ENCODE results near the gene GPR137B.
A peak's percentile ranks its signal among the peaks of the same experiment; 100 is the strongest.

GPR137B gene

DNA sequence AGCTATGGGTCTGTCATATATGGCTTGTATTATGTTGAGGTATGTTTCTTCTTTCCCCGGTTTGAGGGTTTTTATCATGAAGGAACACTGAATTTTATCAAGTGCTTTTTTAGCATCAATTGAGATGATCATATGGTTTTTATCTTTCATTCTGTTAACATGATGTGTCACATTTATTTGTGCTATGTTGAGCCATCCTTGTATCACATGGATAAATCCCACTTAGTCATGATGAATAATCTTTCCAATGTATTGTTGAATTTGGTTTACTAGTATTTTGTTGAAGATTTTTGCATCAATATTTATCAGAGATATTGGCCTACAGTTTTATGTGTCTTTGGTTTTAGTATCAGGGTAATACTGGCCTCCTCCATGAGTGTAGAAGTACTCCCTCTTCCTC is 61.7 kb downstream of the GPR137B start:
- H3K27ac ChIP-seq (ENCODE audit: extremely low read depth, low read depth, low read length) = no peak overlapping the region
- H3K36me3 ChIP-seq (ENCODE audit: control insufficient read depth in 2 of 2, insufficient read depth in 1 of 2, low read length in 2 of 2) = peaks cover 6 to 20% of the 10 kb centered on the region in 2 experiments
- POLR2A ChIA-PET = no interaction called here
- H3K4me3 ChIP-seq (ENCODE audit: low read depth, low read length) = no peak overlapping the region
- peaks cover 9% of the 10 kb centered on the region for H3K4me1 ChIP-seq (ENCODE audit: control insufficient read depth, insufficient read depth, low read length)
- TF ChIP-seq MEIS1 (CRISPR knock-in tag; IDR thresholded peaks at IDR 0.05; ENCODE audit: borderline replicate concordance) (no peak), ZNF777 (tag by site-specific recombination; IDR thresholded peaks at IDR 0.05; ENCODE audit: borderline replicate concordance) (no peak), ZNF133 (tag by site-specific recombination; IDR thresholded peaks at IDR 0.05) (no peak), ZNF335 (tag by site-specific recombination; conservative IDR thresholded peaks at IDR 0.05) (no peak), OVOL3 (tag by site-specific recombination; IDR thresholded peaks at IDR 0.05) (no peak)
- TF ChIP-seq, protein P1, sequence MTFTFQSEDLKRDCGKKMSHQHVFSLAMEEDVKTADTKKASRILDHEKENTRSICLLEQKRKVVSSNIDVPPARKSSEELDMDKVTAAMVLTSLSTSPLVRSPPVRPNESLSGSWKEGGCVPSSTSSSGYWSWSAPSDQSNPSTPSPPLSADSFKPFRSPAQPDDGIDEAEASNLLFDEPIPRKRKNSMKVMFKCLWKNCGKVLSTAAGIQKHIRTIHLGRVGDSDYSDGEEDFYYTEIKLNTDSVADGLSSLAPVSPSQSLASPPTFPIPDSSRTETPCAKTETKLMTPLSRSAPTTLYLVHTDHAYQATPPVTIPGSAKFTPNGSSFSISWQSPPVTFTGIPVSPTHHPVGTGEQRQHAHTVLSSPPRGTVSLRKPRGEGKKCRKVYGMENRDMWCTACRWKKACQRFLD (tag by site-specific recombination; IDR thresholded peaks at IDR 0.05) = no peak
- CTCF ChIA-PET = interaction anchor here (0.7 kb wide), 2 partner anchors 177 to 212 kb away, joined by 3 read pairs; no protein-coding TSS in a partner anchor
- no peaks in the 10 kb centered on the region for H3K9me3 ChIP-seq (ENCODE audit: control insufficient read depth, insufficient read depth, low read depth, low read length)

DNA sequence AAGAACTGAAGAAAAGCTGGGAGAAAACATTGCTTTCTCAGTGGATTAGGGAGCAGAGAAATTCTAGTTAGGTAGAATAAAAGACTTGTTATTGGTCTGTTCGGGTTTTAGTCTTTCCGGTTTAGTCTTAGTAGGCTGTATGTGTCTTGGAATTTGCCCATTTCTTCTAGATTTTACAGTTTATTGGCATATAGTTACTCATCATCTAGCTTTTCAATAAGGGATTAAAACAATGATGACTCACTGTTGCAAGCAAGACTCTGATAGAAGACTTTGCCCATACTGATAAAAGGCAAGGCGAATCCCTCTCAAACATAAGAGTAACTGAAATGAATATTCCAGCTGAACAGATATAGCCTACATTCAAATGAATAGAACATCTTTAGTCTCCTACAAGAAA is 62.3 kb downstream of the GPR137B start:
- POLR2A ChIA-PET = no interaction called here
- no peak overlapping the region for H3K27ac ChIP-seq (ENCODE audit: extremely low read depth, low read depth, low read length)
- H3K36me3 ChIP-seq (ENCODE audit: control insufficient read depth in 2 of 2, insufficient read depth in 1 of 2, low read length in 2 of 2) = peaks cover 6 to 20% of the 10 kb centered on the region in 2 experiments
- no peak overlapping the region for H3K4me3 ChIP-seq (ENCODE audit: low read depth, low read length)
- H3K9me3 ChIP-seq (ENCODE audit: control insufficient read depth, insufficient read depth, low read depth, low read length) = no peaks in the 10 kb centered on the region
- CTCF ChIA-PET = interaction anchor here (0.7 kb wide), 1 partner anchor 211 kb away, joined by 3 read pairs; no protein-coding TSS in a partner anchor
- H3K4me1 ChIP-seq (ENCODE audit: control insufficient read depth, insufficient read depth, low read length) = peaks cover 14% of the 10 kb centered on the region
- TF ChIP-seq, protein P2, sequence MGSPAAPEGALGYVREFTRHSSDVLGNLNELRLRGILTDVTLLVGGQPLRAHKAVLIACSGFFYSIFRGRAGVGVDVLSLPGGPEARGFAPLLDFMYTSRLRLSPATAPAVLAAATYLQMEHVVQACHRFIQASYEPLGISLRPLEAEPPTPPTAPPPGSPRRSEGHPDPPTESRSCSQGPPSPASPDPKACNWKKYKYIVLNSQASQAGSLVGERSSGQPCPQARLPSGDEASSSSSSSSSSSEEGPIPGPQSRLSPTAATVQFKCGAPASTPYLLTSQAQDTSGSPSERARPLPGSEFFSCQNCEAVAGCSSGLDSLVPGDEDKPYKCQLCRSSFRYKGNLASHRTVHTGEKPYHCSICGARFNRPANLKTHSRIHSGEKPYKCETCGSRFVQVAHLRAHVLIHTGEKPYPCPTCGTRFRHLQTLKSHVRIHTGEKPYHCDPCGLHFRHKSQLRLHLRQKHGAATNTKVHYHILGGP (tag by site-specific recombination; IDR thresholded peaks at IDR 0.05) = no peak
- TF ChIP-seq TRIM28 (IDR thresholded peaks at IDR 0.05; ENCODE audit: borderline replicate concordance, low read length) (no peak), ZBTB17 (tag by site-specific recombination; IDR thresholded peaks at IDR 0.05) (no peak), ZNF416 (tag by site-specific recombination; IDR thresholded peaks at IDR 0.05) (no peak), ZNF707 (tag by site-specific recombination; IDR thresholded peaks at IDR 0.05) (no peak), ZNF510 (tag by site-specific recombination; IDR thresholded peaks at IDR 0.05; ENCODE audit: insufficient replicate concordance) (no peak), ZNF292 (tag by site-specific recombination; IDR thresholded peaks at IDR 0.05; ENCODE audit: borderline replicate concordance, low read depth) (no peak), ZNF2 (tag by site-specific recombination; IDR thresholded peaks at IDR 0.05) (no peak)
- TF ChIP-seq, protein P3, sequence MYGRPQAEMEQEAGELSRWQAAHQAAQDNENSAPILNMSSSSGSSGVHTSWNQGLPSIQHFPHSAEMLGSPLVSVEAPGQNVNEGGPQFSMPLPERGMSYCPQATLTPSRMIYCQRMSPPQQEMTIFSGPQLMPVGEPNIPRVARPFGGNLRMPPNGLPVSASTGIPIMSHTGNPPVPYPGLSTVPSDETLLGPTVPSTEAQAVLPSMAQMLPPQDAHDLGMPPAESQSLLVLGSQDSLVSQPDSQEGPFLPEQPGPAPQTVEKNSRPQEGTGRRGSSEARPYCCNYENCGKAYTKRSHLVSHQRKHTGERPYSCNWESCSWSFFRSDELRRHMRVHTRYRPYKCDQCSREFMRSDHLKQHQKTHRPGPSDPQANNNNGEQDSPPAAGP (tag by site-specific recombination; IDR thresholded peaks at IDR 0.05) = no peak

DNA sequence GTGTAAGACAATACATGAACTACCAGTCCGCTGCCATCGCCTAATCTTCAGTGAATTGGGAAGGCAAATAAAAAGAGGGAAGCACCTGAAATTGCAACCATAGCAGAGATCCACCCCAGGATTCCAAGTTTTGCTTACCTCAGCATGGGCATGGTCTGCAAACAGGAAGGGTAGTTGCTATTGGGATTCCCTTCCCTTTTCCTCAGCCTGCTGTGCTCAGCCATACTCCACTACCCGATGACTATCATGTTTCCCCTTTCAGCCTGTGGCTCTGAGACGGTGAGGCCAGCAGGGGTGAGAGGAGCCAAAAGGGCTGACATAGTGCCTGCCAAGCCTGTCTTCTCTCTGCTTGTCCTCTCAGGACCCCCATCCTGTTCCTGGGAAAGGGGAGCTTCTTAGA is 64.2 kb downstream of the GPR137B start:
- CTCF ChIA-PET = interaction anchor here (1.5 kb wide), 1 partner anchor 102 kb away, joined by 3 read pairs; no protein-coding TSS in a partner anchor
- POLR2A ChIA-PET = no interaction called here
- H3K27ac ChIP-seq (ENCODE audit: extremely low read depth, low read depth, low read length) = no peak overlapping the region
- no peak overlapping the region for H3K4me3 ChIP-seq (ENCODE audit: low read depth, low read length)
- H3K9me3 ChIP-seq (ENCODE audit: control insufficient read depth, insufficient read depth, low read depth, low read length) = no peaks in the 10 kb centered on the region
- H3K36me3 ChIP-seq (ENCODE audit: control insufficient read depth in 2 of 2, insufficient read depth in 1 of 2, low read length in 2 of 2) = peaks cover 6 to 12% of the 10 kb centered on the region in 2 experiments
- peaks cover 14% of the 10 kb centered on the region for H3K4me1 ChIP-seq (ENCODE audit: control insufficient read depth, insufficient read depth, low read length)
- TF ChIP-seq ZIC2 (tag by site-specific recombination; IDR thresholded peaks at IDR 0.05) = peak; percentile 53
- TF ChIP-seq PRDM1 (tag by site-specific recombination; IDR thresholded peaks at IDR 0.05) = 0 out of 2 replicates have a peak, but pooled peaks have one; percentile 20
- no peak for TF ChIP-seq ZNF140 (tag by site-specific recombination; IDR thresholded peaks at IDR 0.05)
- TF ChIP-seq ZSCAN16 (tag by site-specific recombination; IDR thresholded peaks at IDR 0.05) = 0 out of 2 replicates have a peak, but pooled peaks have one; percentile 45
- TF ChIP-seq ZNF354C (tag by site-specific recombination; IDR thresholded peaks at IDR 0.05; ENCODE audit: borderline replicate concordance, low read depth) = no peak
- TF ChIP-seq ZNF214 (tag by site-specific recombination; IDR thresholded peaks at IDR 0.05; ENCODE audit: borderline replicate concordance) = no peak
- TF ChIP-seq ZNF830 (tag by site-specific recombination; IDR thresholded peaks at IDR 0.05; ENCODE audit: low read depth) = no peak
- TF ChIP-seq, protein P4, sequence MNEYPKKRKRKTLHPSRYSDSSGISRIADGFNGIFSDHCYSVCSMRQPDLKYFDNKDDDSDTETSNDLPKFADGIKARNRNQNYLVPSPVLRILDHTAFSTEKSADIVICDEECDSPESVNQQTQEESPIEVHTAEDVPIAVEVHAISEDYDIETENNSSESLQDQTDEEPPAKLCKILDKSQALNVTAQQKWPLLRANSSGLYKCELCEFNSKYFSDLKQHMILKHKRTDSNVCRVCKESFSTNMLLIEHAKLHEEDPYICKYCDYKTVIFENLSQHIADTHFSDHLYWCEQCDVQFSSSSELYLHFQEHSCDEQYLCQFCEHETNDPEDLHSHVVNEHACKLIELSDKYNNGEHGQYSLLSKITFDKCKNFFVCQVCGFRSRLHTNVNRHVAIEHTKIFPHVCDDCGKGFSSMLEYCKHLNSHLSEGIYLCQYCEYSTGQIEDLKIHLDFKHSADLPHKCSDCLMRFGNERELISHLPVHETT (tag by site-specific recombination; IDR thresholded peaks at IDR 0.05) = no peak
- TF ChIP-seq SCRT1 (tag by site-specific recombination; IDR thresholded peaks at IDR 0.05; ENCODE audit: borderline replicate concordance) = 0 out of 2 replicates have a peak, but pooled peaks have one; percentile 46
- TF ChIP-seq BCL11B (tag by site-specific recombination; IDR thresholded peaks at IDR 0.05; ENCODE audit: low read depth) = no peak
- no peak for TF ChIP-seq ZNF501 (tag by site-specific recombination; IDR thresholded peaks at IDR 0.05)
- TF ChIP-seq, protein P5, sequence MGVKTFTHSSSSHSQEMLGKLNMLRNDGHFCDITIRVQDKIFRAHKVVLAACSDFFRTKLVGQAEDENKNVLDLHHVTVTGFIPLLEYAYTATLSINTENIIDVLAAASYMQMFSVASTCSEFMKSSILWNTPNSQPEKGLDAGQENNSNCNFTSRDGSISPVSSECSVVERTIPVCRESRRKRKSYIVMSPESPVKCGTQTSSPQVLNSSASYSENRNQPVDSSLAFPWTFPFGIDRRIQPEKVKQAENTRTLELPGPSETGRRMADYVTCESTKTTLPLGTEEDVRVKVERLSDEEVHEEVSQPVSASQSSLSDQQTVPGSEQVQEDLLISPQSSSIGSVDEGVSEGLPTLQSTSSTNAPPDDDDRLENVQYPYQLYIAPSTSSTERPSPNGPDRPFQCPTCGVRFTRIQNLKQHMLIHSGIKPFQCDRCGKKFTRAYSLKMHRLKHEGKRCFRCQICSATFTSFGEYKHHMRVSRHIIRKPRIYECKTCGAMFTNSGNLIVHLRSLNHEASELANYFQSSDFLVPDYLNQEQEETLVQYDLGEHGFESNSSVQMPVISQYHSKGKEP (tag by site-specific recombination; IDR thresholded peaks at IDR 0.05) = no peak
